H1 (cell line): ENCODE results near the gene ATP7B. TPM values are rescaled to one million over a fixed set of nuclear protein-coding genes. Genes with fewer than 3 reads are reported as not detected.

Source experiments
- CTCF ChIA-PET: fragments of 300-600 bp; sonication (Branson Sonifier 250); formaldehyde crosslinking; loops from one replicate; lab custom pipeline; 2021; ENCODE audit not compliant: partially characterized antibody; lab: Charles Lee
- POLR2A ChIA-PET: fragments of 300-600 bp; sonication (Branson Sonifier 250); formaldehyde crosslinking; loops from one replicate; lab custom pipeline; 2021; ENCODE audit warnings: inconsistent platforms; ENCODE audit not compliant: partially characterized antibody; lab: Charles Lee
- DNase-seq, 2 experiments: peaks; one replicate each; pipeline versions ENCODE4 v3.0.0 to v3.0.0-alpha.2; 2010 to 2022; ENCODE audit warnings: low spot score in 2 of 2, low read depth in 1 of 2, mixed read lengths in 1 of 2
- FAIRE-seq: peaks from 2 replicates; lab custom pipeline; 2011; peaks lifted over from hg19 to GRCh38; lab: Jason Lieb, UNC
- H2AFZ ChIP-seq: 2 replicates; pipeline ENCODE4 v1.8.1; 2012; ENCODE audit warnings: low read length, inconsistent platforms
- H2AK5ac ChIP-seq: 2 replicates; pipeline ENCODE4 v1.6.1; 2013; ENCODE audit warnings: low read depth, low read length
- H2BK120ac ChIP-seq: replicated peaks from 2 replicates; pipeline ENCODE3; 2013; ENCODE audit warnings: low read depth, low read length, inconsistent platforms
- H2BK12ac ChIP-seq: 2 replicates; pipeline ENCODE4 v1.6.1; 2013; ENCODE audit warnings: low read depth, low read length
- H2BK15ac ChIP-seq: 2 replicates; pipeline ENCODE4 v1.6.1; 2013; ENCODE audit warnings: low read length
- H2BK20ac ChIP-seq: 2 replicates; pipeline ENCODE4 v1.6.1; 2013; ENCODE audit warnings: low read length
- H2BK5ac ChIP-seq: 2 replicates; pipeline ENCODE4 v1.6.1; 2013; ENCODE audit warnings: low read depth, low read length
- H3K14ac ChIP-seq: 2 replicates; pipeline ENCODE4 v1.6.1; 2013; ENCODE audit warnings: inconsistent platforms; ENCODE audit not compliant: insufficient read length
- H3K18ac ChIP-seq: 2 replicates; pipeline ENCODE4 v1.6.1; 2013; ENCODE audit warnings: low read length; ENCODE audit errors: extremely low read depth
- H3K23ac ChIP-seq: 2 replicates; pipeline ENCODE4 v1.6.1; 2013; ENCODE audit warnings: inconsistent platforms; ENCODE audit not compliant: insufficient read length
- H3K23me2 ChIP-seq: 2 replicates; pipeline ENCODE4 v1.6.1; 2013; ENCODE audit warnings: low read depth, low read length
- H3K27ac ChIP-seq: 2 replicates; pipeline ENCODE4 v1.6.1; 2011; ENCODE audit warnings: low read depth, low read length, inconsistent platforms
- H3K27me3 ChIP-seq, 4 experiments: replicated peaks in 1 of 4; 1 replicate in 1 of 4; 2 replicates in 3 of 4; pipeline versions ENCODE4 v1.6.1 to v1.8.1; 2011 to 2013; ENCODE audit warnings: low read length in 3 of 4, mild to moderate bottlenecking in 3 of 4, inconsistent platforms in 2 of 4, mixed read lengths in 2 of 4, moderate library complexity in 1 of 4; ENCODE audit not compliant: control insufficient read depth in 3 of 4, insufficient read depth in 3 of 4; ENCODE audit errors: extremely low read depth in 1 of 4
- H3K36me3 ChIP-seq, 4 experiments: 2 replicates each; pipeline versions ENCODE4 v1.6.1 to v1.8.1; 2011 to 2013; ENCODE audit warnings: mild to moderate bottlenecking in 4 of 4, low read length in 3 of 4, moderate library complexity in 2 of 4, control low read depth in 1 of 4, inconsistent platforms in 1 of 4; ENCODE audit not compliant: insufficient read depth in 4 of 4, control insufficient read depth in 2 of 4
- H3K4ac ChIP-seq: replicated peaks from 2 replicates; pipeline ENCODE3; 2013; ENCODE audit warnings: low read length, low read depth, mixed read lengths, inconsistent platforms; ENCODE audit not compliant: insufficient read length
- H3K4me1 ChIP-seq, 4 experiments: replicated peaks in 1 of 4; 1 replicate in 1 of 4; 2 replicates in 3 of 4; pipeline versions ENCODE4 v1.6.1 to v1.8.1; 2011 to 2013; ENCODE audit warnings: low read length in 3 of 4, inconsistent platforms in 2 of 4, mixed read lengths in 1 of 4; ENCODE audit not compliant: insufficient read depth in 4 of 4, control insufficient read depth in 3 of 4
- H3K4me2 ChIP-seq, 2 experiments: 2 replicates each; pipeline versions ENCODE4 v1.6.1 to v1.8.1; 2011 to 2013; ENCODE audit warnings: low read depth in 2 of 2, low read length in 2 of 2, control low read depth in 1 of 2, inconsistent platforms in 1 of 2, mild to moderate bottlenecking in 1 of 2; ENCODE audit not compliant: insufficient read depth in 1 of 2
- H3K4me3 ChIP-seq, 4 experiments: fragments of 200-600, 300-600 bp in 1 of 4; sonication (generic), shearing (Covaris generic), sonication (Bioruptor Twin) in 1 of 4; 2 replicates each; pipeline versions ENCODE4 v1.5.1 to v1.8.1; 2011 to 2016; ENCODE audit warnings: low read length in 4 of 4, low read depth in 3 of 4, control low read depth in 2 of 4, inconsistent platforms in 2 of 4, mild to moderate bottlenecking in 2 of 4, mixed read lengths in 1 of 4, moderate library complexity in 1 of 4; ENCODE audit not compliant: insufficient read depth in 2 of 4; ENCODE audit errors: extremely low read depth in 1 of 4
- H3K56ac ChIP-seq: replicated peaks from 2 replicates; pipeline ENCODE3; 2013; ENCODE audit warnings: low read depth, mild to moderate bottlenecking, mixed read lengths, low read length, inconsistent platforms; ENCODE audit not compliant: insufficient read length
- H3K79me1 ChIP-seq: 2 replicates; pipeline ENCODE4 v1.6.1; 2013; ENCODE audit warnings: low read depth, low read length, control low read depth
- H3K79me2 ChIP-seq, 2 experiments: 2 replicates each; pipeline versions ENCODE4 v1.6.1 to v1.8.1; 2012 to 2013; ENCODE audit warnings: low read length in 2 of 2, mild to moderate bottlenecking in 2 of 2, inconsistent platforms in 1 of 2; ENCODE audit not compliant: insufficient read depth in 2 of 2, control insufficient read depth in 1 of 2
- H3K9ac ChIP-seq, 4 experiments: replicated peaks in 1 of 4; 1 replicate in 1 of 4; 2 replicates in 3 of 4; pipeline versions ENCODE4 v1.6.1 to v1.8.1; 2011 to 2013; ENCODE audit warnings: low read depth in 3 of 4, low read length in 3 of 4, control low read depth in 2 of 4, mild to moderate bottlenecking in 2 of 4, moderate library complexity in 2 of 4, inconsistent platforms in 1 of 4; ENCODE audit errors: extremely low read depth in 1 of 4
- H3K9me3 ChIP-seq, 2 experiments: 2 replicates each; pipeline versions ENCODE4 v1.6.1 to v1.8.1; 2012 to 2013; ENCODE audit warnings: mild to moderate bottlenecking in 2 of 2, moderate library complexity in 2 of 2, control low read depth in 1 of 2, inconsistent platforms in 1 of 2, low read depth in 1 of 2, low read length in 1 of 2, mixed read lengths in 1 of 2; ENCODE audit not compliant: insufficient read depth in 2 of 2
- H4K20me1 ChIP-seq, 2 experiments: replicated peaks in 1 of 2; 2 replicates each; pipeline versions ENCODE3 to v1.8.1; 2011 to 2013; ENCODE audit warnings: inconsistent platforms in 2 of 2, low read length in 2 of 2, mild to moderate bottlenecking in 1 of 2; ENCODE audit not compliant: insufficient read depth in 2 of 2, control insufficient read depth in 1 of 2
- H4K5ac ChIP-seq: 2 replicates; pipeline ENCODE4 v1.6.1; 2013; ENCODE audit warnings: low read length, low read depth, mixed read lengths, inconsistent platforms; ENCODE audit not compliant: insufficient read length
- H4K8ac ChIP-seq: 2 replicates; pipeline ENCODE4 v1.8.0; 2013; ENCODE audit warnings: mild to moderate bottlenecking, moderate library complexity, low read length, inconsistent platforms; ENCODE audit not compliant: insufficient read depth; ENCODE audit errors: extremely low read depth
- H4K91ac ChIP-seq: replicated peaks from 2 replicates; pipeline ENCODE3; 2013; ENCODE audit warnings: low read length, mixed read lengths, inconsistent platforms; ENCODE audit not compliant: insufficient read length
- CEBPB ChIP-seq: IDR thresholded peaks from 2 replicates; pipeline ENCODE4 v1.6.1; 2012; ENCODE audit warnings: low read depth, low read length
- GABPA ChIP-seq: IDR thresholded peaks from 2 replicates; pipeline ENCODE4 v1.6.1; 2011; ENCODE audit warnings: mild to moderate bottlenecking, low read length, moderate library complexity, borderline replicate concordance; ENCODE audit not compliant: insufficient read depth
- RFX5 ChIP-seq: IDR thresholded peaks from 2 replicates; pipeline ENCODE4 v1.6.1; 2011; ENCODE audit warnings: low read depth, low read length, improper control_type of control experiment, borderline replicate concordance
- SIRT6 ChIP-seq: IDR thresholded peaks from one replicate; pipeline ENCODE4 v1.7.1; 2012; ENCODE audit warnings: low read length, inconsistent platforms
- YY1 ChIP-seq: IDR thresholded peaks from 2 replicates; pipeline ENCODE4 v1.6.1; 2011; ENCODE audit warnings: low read depth, mild to moderate bottlenecking, low read length
- WGBS, 2 experiments: shearing (Covaris generic) in 1 of 2; methylation state at CpG; one replicate each; pipeline versions ENCODE4 v1.1.6 to v1.1.7; 2013 to 2015; ENCODE audit warnings: low lambda C conversion rate in 2 of 2, mixed read lengths in 2 of 2, inconsistent platforms in 1 of 2, low coverage in 1 of 2, missing lambda C conversion rate in 1 of 2; ENCODE audit not compliant: insufficient replicate concordance in 2 of 2, insufficient coverage in 1 of 2, insufficient read length in 1 of 2; ENCODE audit errors: extremely low coverage in 1 of 2, missing lambda C conversion rate in 1 of 2; 5-methylcytosine and 5-hydroxymethylcytosine counted together
- polyA plus RNA-seq, 7 experiments: library from polyadenylated mRNA; depleted of rRNA in 3 of 7; stranded (reverse) in 5 of 7; unstranded in 2 of 7; fragments of >200 nt in 5 of 7; fragments of 200-250 nt in 2 of 7; gene quantifications; 1 replicate in 5 of 7; 2 replicates in 1 of 7; 4 replicates in 1 of 7; pipeline versions ENCODE4 v1.2.1 to v1.2.3, GENCODE V29; 2011 to 2013; ENCODE audit warnings: missing spikeins in 2 of 7, mixed read lengths in 2 of 7
- total RNA-seq: library from RNA; stranded (reverse); fragmentation: NEBNext Ultra II Directional; extraction: Animal tissue kit (Norgen Biotek cat#: 25700); gene quantifications from 2 replicates; pipeline ENCODE4 v1.2.1, GENCODE V29; 2021
- TF ChIP-seq, protein P1 (sequence below): IDR thresholded peaks from 2 replicates; pipeline ENCODE4 v1.6.1; 2011; ENCODE audit warnings: low read length, improper control_type of control experiment

Gene ATP7B
- total and polyA plus RNA-seq, 2 of the 8 experiments (the other 6 are each of a cell fraction or from before 2014, with no cell fraction given), result 4.1 to 9.2 TPM

DNA sequence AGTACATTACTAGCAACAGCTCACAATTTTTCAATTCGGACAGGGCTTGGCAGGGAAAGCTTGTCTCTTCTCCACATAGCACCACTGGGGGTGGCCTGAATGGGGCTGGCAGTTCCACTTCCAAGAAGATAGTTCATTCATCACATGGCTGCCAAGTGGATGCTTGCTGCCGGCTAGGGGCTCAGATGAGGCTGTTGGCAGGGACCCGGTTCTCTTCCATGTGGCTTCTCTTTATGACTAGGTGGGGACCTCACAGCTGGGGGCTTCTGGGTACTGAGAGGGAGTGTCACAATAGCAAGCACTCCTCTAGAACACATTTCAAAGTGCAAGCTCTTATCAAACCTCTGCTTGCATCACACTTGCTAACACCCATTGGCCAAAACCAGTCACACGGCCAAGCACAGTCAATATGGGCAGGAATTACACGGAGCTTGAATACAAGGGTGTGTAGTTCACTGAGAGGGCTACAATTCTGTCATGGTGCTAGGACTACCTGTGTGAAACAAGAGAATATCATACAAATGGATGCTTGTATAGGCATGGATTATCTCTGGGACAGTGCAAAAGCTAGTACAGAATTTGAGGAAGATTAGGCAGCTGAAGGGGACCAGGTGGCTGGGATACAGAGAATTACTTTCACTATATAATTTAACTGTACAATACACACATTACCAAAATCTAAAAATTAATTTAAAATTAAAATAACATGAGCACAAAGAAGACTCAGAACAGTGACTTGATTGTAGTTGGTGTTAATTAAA is 32.3 kb downstream of the ATP7B start:
- H3K4ac ChIP-seq, result no peak overlapping the region
- no peaks in the 10 kb centered on the region for H3K79me2 ChIP-seq
- no peak overlapping the region for H3K23ac ChIP-seq
- no peak overlapping the region for H2BK5ac ChIP-seq
- no peaks in the 10 kb centered on the region for H3K23me2 ChIP-seq
- 0 out of 4 replicates have a peak, but pooled peaks cover 0 to 2% of the 10 kb centered on the region in 2 experiments for H3K9me3 ChIP-seq
- no peak overlapping the region for H4K91ac ChIP-seq
- no peak overlapping the region for H3K9ac ChIP-seq
- H3K18ac ChIP-seq, result no peak overlapping the region
- no peak overlapping the region for H2BK20ac ChIP-seq
- H3K27ac ChIP-seq, result no peak overlapping the region
- H3K4me2 ChIP-seq, result no peak overlapping the region
- H4K8ac ChIP-seq, result no peak overlapping the region; the same call in 1 of the 2 replicates
- H3K79me1 ChIP-seq, result no peaks in the 10 kb centered on the region; the same call in 1 of the 2 replicates
- H2AK5ac ChIP-seq, result no peak overlapping the region
- ChIA-PET POLR2A (no interaction called here), CTCF (interaction anchor here (0.6 to 5.6 kb wide), 4 partner anchors 22 to 462 kb away, joined by 3 to 28 read pairs (median 4); no protein-coding TSS in a partner anchor)
- FAIRE-seq, result no peak
- no peak for TF ChIP-seq SIRT6
- no peak for TF ChIP-seq YY1
- TF ChIP-seq, protein P1, sequence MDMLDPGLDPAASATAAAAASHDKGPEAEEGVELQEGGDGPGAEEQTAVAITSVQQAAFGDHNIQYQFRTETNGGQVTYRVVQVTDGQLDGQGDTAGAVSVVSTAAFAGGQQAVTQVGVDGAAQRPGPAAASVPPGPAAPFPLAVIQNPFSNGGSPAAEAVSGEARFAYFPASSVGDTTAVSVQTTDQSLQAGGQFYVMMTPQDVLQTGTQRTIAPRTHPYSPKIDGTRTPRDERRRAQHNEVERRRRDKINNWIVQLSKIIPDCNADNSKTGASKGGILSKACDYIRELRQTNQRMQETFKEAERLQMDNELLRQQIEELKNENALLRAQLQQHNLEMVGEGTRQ, result peak; percentile 43; the same call in 1 of the 2 replicates
- no peak for TF ChIP-seq RFX5
- TF ChIP-seq GABPA, result no peak
- 0 out of 2 replicates have a peak, but pooled peaks have one; percentile 15 for TF ChIP-seq CEBPB
- no peak overlapping the region for H4K5ac ChIP-seq
- no peaks in the 10 kb centered on the region for H3K27me3 ChIP-seq
- no peaks in the 10 kb centered on the region for H4K20me1 ChIP-seq
- H2BK120ac ChIP-seq, result no peak overlapping the region
- H2BK15ac ChIP-seq, result no peak overlapping the region
- WGBS, 2 experiments, result 88% methylated on average over 5 of the region's 5 CpGs; no CpG with 5 or more reads in 1 of the 2 experiments
- H3K14ac ChIP-seq, result no peak overlapping the region
- no peak overlapping the region for H3K4me3 ChIP-seq
- no peak overlapping the region for H2BK12ac ChIP-seq
- H3K56ac ChIP-seq, result no peak overlapping the region
- H3K4me1 ChIP-seq, result peaks cover 0 to 4% (median 2%) of the 10 kb centered on the region in 4 experiments; a peak in 4 of 7 replicates
- no peak for DNase-seq
- H3K36me3 ChIP-seq, result no peaks in the 10 kb centered on the region
- H2AFZ ChIP-seq, result no peak overlapping the region
